Colonic mucosa (tissue), 4 donors: ENCODE results near the gene ACIN1. TPM values are rescaled to one million over a fixed set of nuclear protein-coding genes. Genes with fewer than 3 reads are reported as not detected.

ENCODE experiments used
- DNase-seq: peaks from one replicate; pipeline ENCODE4 v3.0.0-alpha.2; 2020
- H3K27ac ChIP-seq: fragments of 200-600 bp; one replicate; pipeline ENCODE4 v1.8.0; 2021
- H3K27me3 ChIP-seq: fragments of 200-600 bp; one replicate; pipeline ENCODE4 v1.8.0; 2021
- H3K36me3 ChIP-seq: fragments of 200-600 bp; one replicate; pipeline ENCODE4 v1.8.0; 2021
- H3K4me1 ChIP-seq: fragments of 200-600 bp; one replicate; pipeline ENCODE4 v1.8.0; 2021; ENCODE audit warnings: mild to moderate bottlenecking
- H3K4me3 ChIP-seq: fragments of 200-600 bp; one replicate; pipeline ENCODE4 v1.8.0; 2021
- H3K9ac ChIP-seq, 2 donors: one replicate each; pipeline ENCODE4 v1.7.0; 2013; ENCODE audit warnings: control low read depth in 2 of 2, low read depth in 2 of 2, low read length in 2 of 2
- H3K9me3 ChIP-seq: fragments of 200-600 bp; one replicate; pipeline ENCODE4 v1.8.0; 2021
- intact Hi-C: fragments of 100-400 bp; cut with DNase I; formaldehyde crosslinking; loops from one replicate; pipeline ENCODE4 v1.14.1; 2022
- total RNA-seq, 2 donors: library from RNA; stranded (reverse); fragmentation: NEBNext Ultra II Directional in 1 of 2; extraction: Animal tissue kit (Norgen Biotek cat#: 25700) in 1 of 2; gene quantifications; one replicate each; pipeline ENCODE4 v1.2.1, GENCODE V29; 2021
- TF ChIP-seq, protein P1 (sequence below): fragments of 200-600 bp; IDR thresholded peaks from one replicate; pipeline ENCODE4 v1.8.0; 2022; ENCODE audit warnings: antibody characterized with exemption, mild to moderate bottlenecking
- donor health status: healthy.
- donor health status: DM: no; HTN: no; CAD: no.
- donor health status: DM: no; HTN: no; CAD: no.

The ACIN1 gene
- total RNA-seq, 2 donors from 2014 or later, result 99.4 to 154 TPM

DNA sequence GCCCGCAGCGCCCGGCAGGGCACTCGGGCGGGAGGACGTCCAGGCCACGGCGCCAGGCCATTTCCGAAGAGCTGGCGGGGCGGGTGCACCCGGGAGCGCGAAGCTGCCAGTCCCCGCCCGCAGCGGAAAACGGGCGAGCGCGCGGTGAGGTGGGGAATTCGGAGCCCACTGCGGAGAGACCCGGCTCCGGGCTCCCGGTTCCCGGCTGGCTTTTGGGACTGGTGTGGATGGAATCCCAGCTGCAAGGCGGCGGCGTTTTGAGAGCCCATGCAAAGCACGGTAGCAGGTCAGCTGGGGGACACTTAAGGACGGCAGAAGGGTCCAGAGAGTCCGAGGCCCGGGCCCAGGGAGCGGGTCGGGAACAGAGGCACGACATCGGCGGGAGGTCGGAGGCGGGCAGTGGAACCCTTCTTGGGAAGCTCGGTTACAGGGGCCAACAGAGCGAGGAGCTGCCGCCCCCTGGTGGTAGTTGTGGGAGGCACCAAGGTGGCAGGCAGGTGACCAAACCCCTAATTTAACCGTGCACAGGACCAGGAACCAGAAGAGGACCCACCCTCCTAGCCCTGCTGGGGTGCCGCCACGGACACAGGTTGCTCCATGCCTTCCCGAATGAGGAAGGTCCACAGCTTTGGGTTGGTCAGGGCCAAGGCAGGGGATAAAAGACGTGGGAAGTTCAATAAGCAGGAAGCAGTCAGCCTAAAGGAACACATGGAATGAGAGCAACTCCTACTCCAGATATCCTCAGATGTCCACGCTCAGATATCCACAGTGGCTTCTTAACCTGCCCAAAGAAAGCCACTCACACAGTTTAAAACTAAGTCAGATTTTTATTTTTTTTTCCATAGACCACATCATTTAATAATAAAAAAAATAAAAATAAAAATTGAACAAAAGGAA, 36.9 kb downstream of the ACIN1 start:
- peak overlapping the region; percentile 74 for H3K27ac ChIP-seq
- peaks cover 25% of the 10 kb centered on the region for H3K36me3 ChIP-seq
- DNase-seq, result peak; percentile 95
- H3K4me3 ChIP-seq, result peak overlapping the region; percentile 57
- intact Hi-C loops, result loop anchor here (2.0 kb wide), 1 partner anchor 71 kb away; no protein-coding TSS in a partner anchor
- no peaks in the 10 kb centered on the region for H3K27me3 ChIP-seq
- TF ChIP-seq, protein P1, sequence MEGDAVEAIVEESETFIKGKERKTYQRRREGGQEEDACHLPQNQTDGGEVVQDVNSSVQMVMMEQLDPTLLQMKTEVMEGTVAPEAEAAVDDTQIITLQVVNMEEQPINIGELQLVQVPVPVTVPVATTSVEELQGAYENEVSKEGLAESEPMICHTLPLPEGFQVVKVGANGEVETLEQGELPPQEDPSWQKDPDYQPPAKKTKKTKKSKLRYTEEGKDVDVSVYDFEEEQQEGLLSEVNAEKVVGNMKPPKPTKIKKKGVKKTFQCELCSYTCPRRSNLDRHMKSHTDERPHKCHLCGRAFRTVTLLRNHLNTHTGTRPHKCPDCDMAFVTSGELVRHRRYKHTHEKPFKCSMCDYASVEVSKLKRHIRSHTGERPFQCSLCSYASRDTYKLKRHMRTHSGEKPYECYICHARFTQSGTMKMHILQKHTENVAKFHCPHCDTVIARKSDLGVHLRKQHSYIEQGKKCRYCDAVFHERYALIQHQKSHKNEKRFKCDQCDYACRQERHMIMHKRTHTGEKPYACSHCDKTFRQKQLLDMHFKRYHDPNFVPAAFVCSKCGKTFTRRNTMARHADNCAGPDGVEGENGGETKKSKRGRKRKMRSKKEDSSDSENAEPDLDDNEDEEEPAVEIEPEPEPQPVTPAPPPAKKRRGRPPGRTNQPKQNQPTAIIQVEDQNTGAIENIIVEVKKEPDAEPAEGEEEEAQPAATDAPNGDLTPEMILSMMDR, result peak; percentile 90
- peaks cover 5% of the 10 kb centered on the region for H3K4me1 ChIP-seq
- H3K9me3 ChIP-seq, result no peaks in the 10 kb centered on the region
- peak overlapping the region; percentile 38 to 68 for H3K9ac ChIP-seq

DNA sequence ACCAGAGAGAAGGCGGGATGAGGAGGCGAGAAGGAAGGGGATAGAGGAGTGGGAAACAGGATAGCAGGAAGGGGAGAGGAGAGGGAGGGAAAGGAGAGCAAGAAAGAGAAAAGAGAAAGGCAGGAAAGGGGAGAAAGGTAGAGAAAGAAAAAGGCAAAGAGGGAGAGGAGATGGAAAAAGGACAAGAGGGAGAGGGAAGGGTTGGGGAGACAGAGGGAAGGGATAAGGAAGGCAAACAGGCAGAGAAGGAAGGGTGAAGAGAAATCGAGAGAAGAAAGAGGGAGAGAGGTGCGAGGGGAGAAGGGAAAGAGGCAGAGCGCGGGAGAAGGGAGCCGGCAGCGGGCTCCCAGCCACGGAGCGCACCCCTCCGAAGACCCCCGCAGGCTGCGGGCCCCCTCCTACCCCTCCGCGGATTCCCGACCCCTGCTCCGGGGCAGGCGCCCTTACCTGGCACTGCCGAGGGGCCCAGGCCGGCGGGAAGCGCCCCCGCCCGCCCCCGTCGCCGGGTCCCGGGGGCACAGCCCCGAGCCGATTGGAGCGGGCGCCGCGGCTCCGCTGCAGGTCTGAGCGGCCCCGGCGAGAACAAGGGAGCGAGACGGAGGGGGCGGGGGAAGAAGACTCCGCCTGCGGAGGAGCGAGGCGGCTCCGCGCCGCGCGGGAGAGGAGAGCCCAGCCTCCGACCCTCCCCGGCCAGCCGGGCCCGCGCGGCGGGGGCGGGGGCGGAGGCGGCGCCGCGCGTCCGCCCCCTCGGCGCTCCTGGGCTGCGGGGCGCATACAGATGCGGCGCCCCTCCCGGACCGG, 37.8 kb downstream of the ACIN1 start, which contains the start of gene CDH24:
TSS of gene CDH24 (minus strand) at position 565 of the 801 bp plus-strand sequence. CDS start 1,787 bp downstream, outside the sequence.
- DNase-seq, result peak; percentile 83
- Histone ChIP-seq H3K9me3 (no peaks in the 10 kb centered on the region), H3K9ac (peak within 1 kb of the TSS; percentile 48 to 77), H3K4me3 (peak within 1 kb of the TSS; percentile 57), H3K4me1 (peaks cover 5% of the 10 kb centered on the region), H3K36me3 (peaks cover 18% of the 10 kb centered on the region), H3K27me3 (no peaks in the 10 kb centered on the region), H3K27ac (peak within 1 kb of the TSS; percentile 74)
- intact Hi-C loops, result no loop called here
- TF ChIP-seq, protein P1, result no peak

DNA sequence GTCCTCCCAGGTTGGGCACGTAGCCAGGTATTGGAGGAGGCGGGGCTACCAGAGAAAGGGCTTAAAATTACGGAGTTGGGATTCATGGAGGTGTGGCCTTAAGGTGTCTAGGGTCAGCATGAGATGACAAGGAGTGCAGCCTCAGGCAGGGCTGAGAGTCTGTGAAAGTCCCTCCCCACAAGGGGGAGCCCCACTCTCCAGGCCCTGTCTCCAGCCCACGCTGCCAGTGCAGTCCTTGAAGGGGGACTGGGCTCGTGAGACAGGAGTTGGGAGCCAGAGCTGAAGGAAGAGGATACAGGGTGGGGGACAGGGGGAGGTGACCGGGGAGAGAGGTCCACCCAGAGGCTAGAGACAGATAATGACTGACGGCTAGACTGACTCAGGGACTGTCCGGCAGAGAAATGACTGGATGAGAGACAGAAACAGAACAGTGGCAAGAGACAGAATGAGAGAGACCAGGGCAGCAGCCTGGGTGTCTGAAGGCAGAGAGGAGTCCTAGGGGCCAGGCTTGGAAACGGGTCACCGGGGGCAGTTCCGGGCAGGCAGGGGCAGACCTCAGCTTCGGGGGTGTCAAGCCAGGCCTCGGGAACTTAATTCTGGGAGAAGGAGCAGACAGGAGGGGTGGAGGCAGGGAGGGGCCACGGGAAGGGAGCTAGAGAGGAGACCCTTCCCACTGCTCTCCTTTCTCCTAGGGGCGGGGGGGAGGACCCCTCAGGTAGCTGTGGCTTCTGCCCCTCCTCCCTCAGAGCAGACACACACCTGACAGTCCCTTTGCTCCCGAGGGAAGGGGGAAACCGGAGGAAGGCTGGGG, 38.6 kb downstream of the ACIN1 start:
- intact Hi-C loops, result no loop called here
- TF ChIP-seq, protein P1, result peak; percentile 43
- Histone ChIP-seq H3K27me3 (no peaks in the 10 kb centered on the region), H3K9me3 (no peaks in the 10 kb centered on the region), H3K4me1 (peaks cover 5% of the 10 kb centered on the region), H3K27ac (no peak overlapping the region), H3K36me3 (peaks cover 10% of the 10 kb centered on the region), H3K4me3 (peak overlapping the region; percentile 57), H3K9ac (peak overlapping the region; percentile 25 to 77)
- DNase-seq, result peak; percentile 78

DNA sequence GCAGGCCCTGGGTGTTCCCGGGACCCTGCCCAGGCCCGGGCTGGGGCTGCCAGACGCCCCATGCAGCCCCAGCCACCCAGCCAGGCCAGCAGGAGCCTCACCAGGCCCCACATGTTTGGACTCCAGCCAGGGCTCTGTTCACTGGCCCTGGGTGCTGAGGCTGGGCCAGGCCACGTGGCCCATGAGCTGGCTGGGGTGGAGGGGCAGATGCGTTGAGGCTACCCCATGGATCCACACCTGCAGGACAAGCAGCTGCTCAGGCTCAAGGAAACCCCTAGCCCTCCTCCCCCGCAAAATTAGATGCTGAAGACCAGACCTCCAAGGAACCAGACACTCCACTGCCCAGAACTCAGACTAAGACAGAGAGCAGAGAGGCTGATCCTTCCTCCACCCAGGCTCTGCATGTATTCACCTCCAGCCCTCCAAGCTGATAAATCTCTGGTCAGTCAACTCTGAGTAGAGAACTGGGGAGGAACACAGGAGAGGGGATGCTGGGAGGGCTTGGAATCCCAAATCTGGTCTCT, 39.3 kb downstream of the ACIN1 start:
- peaks cover 4% of the 10 kb centered on the region for H3K36me3 ChIP-seq
- H3K27me3 ChIP-seq, result no peaks in the 10 kb centered on the region
- H3K9ac ChIP-seq, result no peak overlapping the region
- H3K9me3 ChIP-seq, result no peaks in the 10 kb centered on the region
- TF ChIP-seq, protein P1, result no peak
- intact Hi-C loops, result no loop called here
- H3K4me3 ChIP-seq, result no peak overlapping the region
- no peak for DNase-seq
- no peak overlapping the region for H3K27ac ChIP-seq
- H3K4me1 ChIP-seq, result peaks cover 5% of the 10 kb centered on the region
